Activated naive CD4-positive, alpha-beta T cell treated with anti-CD3 and anti-CD28 coated beads, Interleukin-2, amount 10 ng/mL, durations not matched to agents 7 days and 5 days (primary cell): ENCODE measurements around the gene LMX1B.
"Not testable (repeated sequence)": the region's sequence is repeated elsewhere in the genome, so short reads cannot be mapped to it uniquely, and the experiment has no call there.

Source experiments
- CTCF ChIA-PET: fragments of 350-600 bp; sonication (Branson Sonifier 250); formaldehyde crosslinking; loops from one replicate; lab custom pipeline; 2021; ENCODE audit warnings: antibody characterized with exemption; lab: Charles Lee
- DNase-seq: peaks from one replicate; pipeline ENCODE4 v3.0.0-alpha.2; 2020
- H3K27ac Mint-ChIP-seq: one replicate; pipeline ENCODE4 v1.8.0; 2021; ENCODE audit warnings: mild to moderate bottlenecking, moderate library complexity, mixed read lengths
- H3K27me3 Mint-ChIP-seq: one replicate; pipeline ENCODE4 v1.8.0; 2021; ENCODE audit warnings: mild to moderate bottlenecking, mixed read lengths
- H3K36me3 Mint-ChIP-seq: one replicate; pipeline ENCODE4 v1.8.0; 2021; ENCODE audit warnings: mixed read lengths
- H3K4me1 Mint-ChIP-seq: one replicate; pipeline ENCODE4 v1.8.0; 2021; ENCODE audit warnings: mixed read lengths
- H3K4me3 Mint-ChIP-seq: one replicate; pipeline ENCODE4 v1.8.0; 2021; ENCODE audit warnings: mild to moderate bottlenecking, moderate library complexity, mixed read lengths
- H3K9me3 Mint-ChIP-seq: one replicate; pipeline ENCODE4 v1.8.0; 2021; ENCODE audit warnings: mixed read lengths

Gene LMX1B

GRCh38 chr9:126642010-126642744 lies 28.4 kb downstream of the LMX1B start:
- CTCF ChIA-PET: interaction anchor here (0.8 to 1.5 kb wide), 3 partner anchors 48 to 140 kb away, joined by 3 to 4 read pairs (median 3); no protein-coding TSS in a partner anchor
- DNase-seq: no peak
- Mint-ChIP-seq H3K9me3 (no peaks in the 10 kb centered on the region), H3K27me3 (peaks cover 97% of the 10 kb centered on the region), H3K4me3 (no peak overlapping the region), H3K27ac (no peak overlapping the region), H3K4me1 (peaks cover 2% of the 10 kb centered on the region), H3K36me3 (no peaks in the 10 kb centered on the region)

GRCh38 chr9:126642839-126643238 lies 29.1 kb downstream of the LMX1B start:
- Mint-ChIP-seq H3K36me3 (no peaks in the 10 kb centered on the region), H3K4me3 (no peak overlapping the region), H3K27ac (no peak overlapping the region), H3K9me3 (no peaks in the 10 kb centered on the region), H3K27me3 (peaks cover 97% of the 10 kb centered on the region), H3K4me1 (no peaks in the 10 kb centered on the region)
- CTCF ChIA-PET: no interaction called here
- no peak for DNase-seq

- DNase-seq: no peak
- Mint-ChIP-seq H3K27ac (no peak overlapping the region), H3K9me3 (no peaks in the 10 kb centered on the region), H3K27me3 (peaks cover 97% of the 10 kb centered on the region), H3K36me3 (no peaks in the 10 kb centered on the region), H3K4me3 (no peak overlapping the region), H3K4me1 (no peaks in the 10 kb centered on the region)
- CTCF ChIA-PET: no interaction called here
Measured at GRCh38 chr9:126643945-126644527, 30.3 kb downstream of the LMX1B start.

- no peaks in the 10 kb centered on the region for H3K36me3 Mint-ChIP-seq
- no peaks in the 10 kb centered on the region for H3K9me3 Mint-ChIP-seq
- no peaks in the 10 kb centered on the region for H3K4me1 Mint-ChIP-seq
- no peak for DNase-seq
- CTCF ChIA-PET: no interaction called here
- no peak overlapping the region for H3K4me3 Mint-ChIP-seq
- no peak overlapping the region for H3K27ac Mint-ChIP-seq
- peaks cover 96% of the 10 kb centered on the region for H3K27me3 Mint-ChIP-seq
Measured at GRCh38 chr9:126646162-126646561, 32.4 kb downstream of the LMX1B start.

GRCh38 chr9:126647585-126648411 lies 34.1 kb downstream of the LMX1B start:
- no peak overlapping the region for H3K4me3 Mint-ChIP-seq
- no peaks in the 10 kb centered on the region for H3K4me1 Mint-ChIP-seq
- H3K9me3 Mint-ChIP-seq: no peaks in the 10 kb centered on the region
- CTCF ChIA-PET: no interaction called here
- H3K36me3 Mint-ChIP-seq: no peaks in the 10 kb centered on the region
- no peak overlapping the region for H3K27ac Mint-ChIP-seq
- DNase-seq: no peak
- H3K27me3 Mint-ChIP-seq: peaks cover 96% of the 10 kb centered on the region

- no peak for DNase-seq
- Mint-ChIP-seq H3K4me1 (no peaks in the 10 kb centered on the region), H3K36me3 (no peaks in the 10 kb centered on the region), H3K27me3 (peaks cover 96% of the 10 kb centered on the region), H3K27ac (no peak overlapping the region), H3K4me3 (no peak overlapping the region), H3K9me3 (no peaks in the 10 kb centered on the region)
- CTCF ChIA-PET: no interaction called here
Measured at GRCh38 chr9:126649477-126649876, 35.7 kb downstream of the LMX1B start.

- H3K27ac Mint-ChIP-seq: no peak overlapping the region
- H3K27me3 Mint-ChIP-seq: peaks cover 94% of the 10 kb centered on the region
- no peaks in the 10 kb centered on the region for H3K9me3 Mint-ChIP-seq
- no peaks in the 10 kb centered on the region for H3K36me3 Mint-ChIP-seq
- no peak overlapping the region for H3K4me3 Mint-ChIP-seq
- no peak for DNase-seq
- CTCF ChIA-PET: interaction anchor here (0.7 kb wide), 1 partner anchor 52 kb away, joined by 3 read pairs; no protein-coding TSS in a partner anchor
- no peaks in the 10 kb centered on the region for H3K4me1 Mint-ChIP-seq
Measured at GRCh38 chr9:126650404-126651341, 36.9 kb downstream of the LMX1B start.

GRCh38 chr9:126652140-126652582 lies 38.4 kb downstream of the LMX1B start:
- H3K27ac Mint-ChIP-seq: no peak overlapping the region
- no peak for DNase-seq
- no peaks in the 10 kb centered on the region for H3K4me1 Mint-ChIP-seq
- H3K9me3 Mint-ChIP-seq: no peaks in the 10 kb centered on the region
- CTCF ChIA-PET: no interaction called here
- H3K4me3 Mint-ChIP-seq: no peak overlapping the region
- H3K27me3 Mint-ChIP-seq: peaks cover 92% of the 10 kb centered on the region
- no peaks in the 10 kb centered on the region for H3K36me3 Mint-ChIP-seq

GRCh38 chr9:126654124-126654523 lies 40.4 kb downstream of the LMX1B start:
- no peak for DNase-seq
- Mint-ChIP-seq H3K27me3 (peaks cover 80% of the 10 kb centered on the region), H3K4me3 (no peak overlapping the region), H3K9me3 (no peaks in the 10 kb centered on the region), H3K36me3 (no peaks in the 10 kb centered on the region), H3K4me1 (no peaks in the 10 kb centered on the region), H3K27ac (no peak overlapping the region)
- CTCF ChIA-PET: interaction anchor here (1.1 kb wide), 1 partner anchor 37 kb away, joined by 3 read pairs; no protein-coding TSS in a partner anchor

- H3K27me3 Mint-ChIP-seq: peaks cover 60% of the 10 kb centered on the region
- DNase-seq, H3K4me1 Mint-ChIP-seq, H3K9me3 Mint-ChIP-seq, H3K36me3 Mint-ChIP-seq, H3K27ac Mint-ChIP-seq, CTCF ChIA-PET, H3K4me3 Mint-ChIP-seq: not testable (repeated sequence)
Measured at GRCh38 chr9:126656214-126656613, 42.5 kb downstream of the LMX1B start.

- peaks cover 49% of the 10 kb centered on the region for H3K27me3 Mint-ChIP-seq
Measured at GRCh38 chr9:126658201-126658825, 44.6 kb downstream of the LMX1B start.

GRCh38 chr9:126658956-126659555 lies 45.3 kb downstream of the LMX1B start:
- Mint-ChIP-seq H3K27ac (no peak overlapping the region), H3K4me3 (no peak overlapping the region), H3K36me3 (no peaks in the 10 kb centered on the region), H3K4me1 (no peaks in the 10 kb centered on the region), H3K9me3 (no peaks in the 10 kb centered on the region), H3K27me3 (peaks cover 41% of the 10 kb centered on the region)
- no peak for DNase-seq
- CTCF ChIA-PET: no interaction called here

More at GRCh38 chr9:126658201-126658825, 44.6 kb downstream of the LMX1B start:
- H3K36me3 Mint-ChIP-seq: no peaks in the 10 kb centered on the region
- H3K27ac Mint-ChIP-seq: no peak overlapping the region
- no peaks in the 10 kb centered on the region for H3K4me1 Mint-ChIP-seq
- H3K9me3 Mint-ChIP-seq: no peaks in the 10 kb centered on the region
- H3K4me3 Mint-ChIP-seq: no peak overlapping the region
- CTCF ChIA-PET: no interaction called here
- DNase-seq: no peak

- Mint-ChIP-seq H3K4me1 (no peaks in the 10 kb centered on the region), H3K9me3 (no peaks in the 10 kb centered on the region), H3K36me3 (no peaks in the 10 kb centered on the region), H3K4me3 (no peak overlapping the region), H3K27me3 (peaks cover 23% of the 10 kb centered on the region), H3K27ac (no peak overlapping the region)
- CTCF ChIA-PET: no interaction called here
- no peak for DNase-seq
Measured at GRCh38 chr9:126661122-126661520, 47.4 kb downstream of the LMX1B start.
